Fibroblast of lung (primary cell): ENCODE results near the gene MSI2. TPM values are rescaled to one million over a fixed set of nuclear protein-coding genes. Genes with fewer than 3 reads are reported as not detected.

Experiments
- DNase-seq, 2 donors: peaks; one replicate each; pipeline versions ENCODE4 v3.0.0 to v3.0.0-alpha.2; 2010; ENCODE audit warnings: low read depth in 2 of 2
- H2AFZ ChIP-seq: 2 replicates; pipeline ENCODE4 v1.5.1; 2012; ENCODE audit warnings: low read length, control low read depth, inconsistent platforms
- H3K27ac ChIP-seq: 2 replicates; pipeline ENCODE4 v1.5.1; 2011; ENCODE audit warnings: low read length, control low read depth; ENCODE audit not compliant: insufficient read depth
- H3K27me3 ChIP-seq: 2 replicates; pipeline ENCODE4 v1.5.1; 2011; ENCODE audit warnings: mild to moderate bottlenecking, low read length; ENCODE audit not compliant: control insufficient read depth, insufficient read depth
- H3K36me3 ChIP-seq: 2 replicates; pipeline ENCODE4 v1.5.1; 2011; ENCODE audit warnings: low read length; ENCODE audit not compliant: control insufficient read depth, insufficient read depth
- H3K4me1 ChIP-seq: 2 replicates; pipeline ENCODE4 v1.5.1; 2011; ENCODE audit warnings: low read length; ENCODE audit not compliant: control insufficient read depth, insufficient read depth; ENCODE audit errors: extremely low read depth
- H3K4me2 ChIP-seq: 2 replicates; pipeline ENCODE4 v1.5.1; 2011; ENCODE audit warnings: low read length, control low read depth; ENCODE audit not compliant: insufficient read depth; ENCODE audit errors: extremely low read depth
- H3K4me3 ChIP-seq, 4 experiments: fragments of 200-600 bp in 1 of 4; sonication (generic) in 1 of 4; replicated peaks in 1 of 4; 2 replicates each; pipeline ENCODE4 v1.5.1; 2011 to 2016; ENCODE audit warnings: low read length in 4 of 4, low read depth in 3 of 4, mild to moderate bottlenecking in 3 of 4, control low read depth in 2 of 4, inconsistent platforms in 1 of 4, mixed read lengths in 1 of 4; ENCODE audit not compliant: insufficient read depth in 1 of 4; ENCODE audit errors: control extremely low read depth in 1 of 4
- H3K79me2 ChIP-seq: 2 replicates; pipeline ENCODE4 v1.5.1; 2012; ENCODE audit warnings: mild to moderate bottlenecking, low read length, inconsistent platforms; ENCODE audit not compliant: control insufficient read depth, insufficient read depth
- H3K9ac ChIP-seq: 2 replicates; pipeline ENCODE4 v1.5.1; 2011; ENCODE audit warnings: mild to moderate bottlenecking, low read length, control low read depth; ENCODE audit not compliant: insufficient read depth
- H3K9me3 ChIP-seq: 2 replicates; pipeline ENCODE4 v1.5.1; 2012; ENCODE audit warnings: low read depth, low read length; ENCODE audit not compliant: control insufficient read depth, insufficient read depth
- H4K20me1 ChIP-seq: 2 replicates; pipeline ENCODE4 v1.5.1; 2011; ENCODE audit warnings: low read length; ENCODE audit not compliant: control insufficient read depth, insufficient read depth; ENCODE audit errors: extremely low read depth
- CTCF ChIP-seq, 2 donors: IDR thresholded peaks in 1 of 2; conservative IDR thresholded peaks in 1 of 2; 1 replicate in 1 of 2; 2 replicates in 1 of 2; pipeline ENCODE4 v1.5.1; 2011 to 2012; ENCODE audit warnings: low read length in 2 of 2, control low read depth in 1 of 2, inconsistent platforms in 1 of 2, low read depth in 1 of 2, mild to moderate bottlenecking in 1 of 2
- EZH2 ChIP-seq: IDR thresholded peaks from 2 replicates; pipeline ENCODE4 v1.5.1; 2012; ENCODE audit warnings: low read length, control low read depth, mild to moderate bottlenecking; ENCODE audit errors: missing control alignments
- polyA plus RNA-seq, 2 donors: library from polyadenylated mRNA; depleted of rRNA in 1 of 2; stranded (reverse) in 1 of 2; unstranded in 1 of 2; fragments of >200 nt; gene quantifications; 2 replicates each; pipeline ENCODE4 v1.2.1, GENCODE V29; 2011 to 2012; ENCODE audit warnings: missing spikeins in 1 of 2
- total RNA-seq: library from RNA; depleted of rRNA; stranded (reverse); fragments of >200 nt; gene quantifications from 2 replicates; pipeline ENCODE4 v1.2.1, GENCODE V29; 2014

MSI2 gene
- total and polyA plus RNA-seq, 2 donors (not counting 1 experiment from before 2014, with no cell fraction given), result 6.8 to 14.2 TPM

- no peaks in the 10 kb centered on the region for H4K20me1 ChIP-seq
- no peaks in the 10 kb centered on the region for H3K36me3 ChIP-seq
- H3K9me3 ChIP-seq, result no peaks in the 10 kb centered on the region
- H2AFZ ChIP-seq, result no peak overlapping the region
- no peaks in the 10 kb centered on the region for H3K27me3 ChIP-seq
- TF ChIP-seq EZH2 (no peak), CTCF (conservative IDR thresholded peaks at IDR 0.05 in 1 of 2, IDR thresholded peaks at IDR 0.05 in 1 of 2; ENCODE audit: low read depth in 1 of 2, low read length in 2 of 2) (no peak)
- H3K27ac ChIP-seq, result no peak overlapping the region
- H3K9ac ChIP-seq, result no peak overlapping the region
- no peaks in the 10 kb centered on the region for H3K79me2 ChIP-seq
- H3K4me1 ChIP-seq, result no peaks in the 10 kb centered on the region
- DNase-seq, result no peak
- no peak overlapping the region for H3K4me2 ChIP-seq
- H3K4me3 ChIP-seq, result no peak overlapping the region
Measured at GRCh38 chr17:57651996-57652395, 395.7 kb downstream of the MSI2 start.

GRCh38 chr17:57652811-57653210 lies 396.5 kb downstream of the MSI2 start:
- no peak overlapping the region for H3K4me2 ChIP-seq
- H3K36me3 ChIP-seq, result no peaks in the 10 kb centered on the region
- no peak for DNase-seq
- no peaks in the 10 kb centered on the region for H3K27me3 ChIP-seq
- no peak overlapping the region for H3K4me3 ChIP-seq
- H3K9ac ChIP-seq, result no peak overlapping the region
- H4K20me1 ChIP-seq, result no peaks in the 10 kb centered on the region
- no peaks in the 10 kb centered on the region for H3K79me2 ChIP-seq
- no peaks in the 10 kb centered on the region for H3K4me1 ChIP-seq
- H3K9me3 ChIP-seq, result no peaks in the 10 kb centered on the region
- TF ChIP-seq CTCF (conservative IDR thresholded peaks at IDR 0.05 in 1 of 2, IDR thresholded peaks at IDR 0.05 in 1 of 2; ENCODE audit: low read depth in 1 of 2, low read length in 2 of 2) (no peak), EZH2 (no peak)
- H3K27ac ChIP-seq, result no peak overlapping the region
- H2AFZ ChIP-seq, result no peak overlapping the region

- DNase-seq, result no peak
- H4K20me1 ChIP-seq, result no peaks in the 10 kb centered on the region
- H3K9ac ChIP-seq, result no peak overlapping the region
- no peak overlapping the region for H3K4me3 ChIP-seq
- no peaks in the 10 kb centered on the region for H3K36me3 ChIP-seq
- no peaks in the 10 kb centered on the region for H3K79me2 ChIP-seq
- H2AFZ ChIP-seq, result no peak overlapping the region
- no peak overlapping the region for H3K4me2 ChIP-seq
- H3K9me3 ChIP-seq, result no peaks in the 10 kb centered on the region
- no peaks in the 10 kb centered on the region for H3K27me3 ChIP-seq
- no peaks in the 10 kb centered on the region for H3K4me1 ChIP-seq
- TF ChIP-seq CTCF (conservative IDR thresholded peaks at IDR 0.05 in 1 of 2, IDR thresholded peaks at IDR 0.05 in 1 of 2; ENCODE audit: low read depth in 1 of 2, low read length in 2 of 2) (no peak), EZH2 (no peak)
- no peak overlapping the region for H3K27ac ChIP-seq
Measured at GRCh38 chr17:57653279-57653678, 397.0 kb downstream of the MSI2 start.
